Thoracic aorta (tissue), 2 donors: ENCODE data around the gene NOA1. TPM values are rescaled to one million over a fixed set of nuclear protein-coding genes. Genes with fewer than 3 reads are reported as not detected.
A peak's percentile ranks its signal among the peaks of the same experiment; 100 is the strongest.

Source experiments
- ATAC-seq: fragments of 150-250 bp; one replicate; pipeline ENCODE4 v1.8.0; 2017; ENCODE audit warnings: low read depth; ENCODE audit not compliant: insufficient number of reproducible peaks, low FRiP score
- DNase-seq: peaks from one replicate; pipeline ENCODE4 v3.0.0-alpha.2; 2020; ENCODE audit warnings: low spot score
- H3K27ac ChIP-seq, 2 donors: fragments of 200-600 bp; sonication (generic); 1 replicate in 1 of 2; 2 replicates in 1 of 2; pipeline ENCODE4 v1.5.1; 2016; ENCODE audit warnings: mild to moderate bottlenecking in 2 of 2, moderate library complexity in 2 of 2
- H3K27me3 ChIP-seq: fragments of 200-600 bp; sonication (generic); replicated peaks from 2 replicates; pipeline ENCODE4 v1.6.0; 2016; ENCODE audit warnings: mild to moderate bottlenecking; ENCODE audit not compliant: insufficient read depth
- H3K36me3 ChIP-seq: fragments of 200-600 bp; sonication (generic); one replicate; pipeline ENCODE4 v1.5.1; 2016
- H3K4me1 ChIP-seq, 2 donors: fragments of 200-600 bp; sonication (generic); 1 replicate in 1 of 2; 2 replicates in 1 of 2; pipeline versions ENCODE4 v1.5.1 to v1.6.0; 2016; ENCODE audit warnings: low read depth in 2 of 2, mild to moderate bottlenecking in 1 of 2; ENCODE audit not compliant: control insufficient read depth in 1 of 2
- H3K4me3 ChIP-seq: fragments of 200-600 bp; sonication (generic); 2 replicates; pipeline ENCODE4 v1.5.1; 2016; ENCODE audit warnings: mild to moderate bottlenecking
- H3K9me3 ChIP-seq: fragments of 200-600 bp; sonication (generic); 2 replicates; pipeline ENCODE4 v1.5.1; 2016
- CTCF ChIP-seq: fragments of 200-600 bp; sonication (generic); IDR thresholded peaks from one replicate; pipeline ENCODE4 v1.5.1; 2019; ENCODE audit warnings: antibody characterized with exemption
- total RNA-seq, 2 donors: library from RNA; depleted of rRNA; stranded (reverse); fragments of >200 nt; gene quantifications; one replicate each; pipeline versions ENCODE4 v1.1.0 to v1.2.3, GENCODE V29; 2016

NOA1 gene
- total RNA-seq, 2 donors from 2014 or later = 17.7 to 18.3 TPM

- DNase-seq (no peak), ATAC-seq (no peak)
- H3K4me3 ChIP-seq = peak overlapping the region; percentile 5
- peaks cover 27 to 31% of the 10 kb centered on the region in 2 donors for H3K4me1 ChIP-seq
- no peaks in the 10 kb centered on the region for H3K36me3 ChIP-seq
- no peak overlapping the region for H3K27ac ChIP-seq
- no peak for TF ChIP-seq CTCF
- H3K9me3 ChIP-seq = no peaks in the 10 kb centered on the region
- no peaks in the 10 kb centered on the region for H3K27me3 ChIP-seq
Observed at GRCh38 chr4:56981795-56982201, 4.4 kb upstream of the NOA1 start.

- no peaks in the 10 kb centered on the region for H3K36me3 ChIP-seq
- TF ChIP-seq CTCF = no peak
- H3K27me3 ChIP-seq = no peaks in the 10 kb centered on the region
- DNase-seq = no peak
- no peak for ATAC-seq
- H3K27ac ChIP-seq = peak overlapping the region in 1 of 2 donors; percentile 93
- peaks cover 42 to 54% of the 10 kb centered on the region in 2 donors for H3K4me1 ChIP-seq
- peak overlapping the region; percentile 75 for H3K4me3 ChIP-seq
- H3K9me3 ChIP-seq = no peaks in the 10 kb centered on the region
Observed at GRCh38 chr4:56979421-56980072, 2.1 kb upstream of the NOA1 start.

GRCh38 chr4:56978750-56979303, 1.4 kb upstream of the NOA1 start, which contains the start of gene POLR2B:
TSS of gene POLR2B (plus strand) at chr4:56978896. CDS start at chr4:56978986, 90 bp downstream.
- Histone ChIP-seq H3K4me3 (peak within 1 kb of the TSS; percentile 75), H3K27ac (peak within 1 kb of the TSS; percentile 93 to 94), H3K27me3 (no peaks in the 10 kb centered on the region), H3K36me3 (no peaks in the 10 kb centered on the region), H3K9me3 (no peaks in the 10 kb centered on the region), H3K4me1 (peaks cover 40 to 55% of the 10 kb centered on the region in 2 donors)
- no peak for TF ChIP-seq CTCF
- DNase-seq = peak; percentile 81
- peak; percentile 74 for ATAC-seq

GRCh38 chr4:56976837-56977320, 527 bp downstream of the NOA1 start:
- H3K36me3 ChIP-seq = peaks cover 18% of the 10 kb centered on the region
- ATAC-seq (peak; percentile 5), DNase-seq (no peak)
- peaks cover 34 to 49% of the 10 kb centered on the region in 2 donors for H3K4me1 ChIP-seq
- H3K27ac ChIP-seq = peak overlapping the region; percentile 84 to 93
- no peaks in the 10 kb centered on the region for H3K9me3 ChIP-seq
- TF ChIP-seq CTCF = no peak
- H3K27me3 ChIP-seq = no peaks in the 10 kb centered on the region
- H3K4me3 ChIP-seq = peak overlapping the region; percentile 75

- ATAC-seq = no peak
- Histone ChIP-seq H3K4me3 (peak overlapping the region; percentile 75), H3K36me3 (peaks cover 21% of the 10 kb centered on the region), H3K4me1 (peaks cover 30 to 44% of the 10 kb centered on the region in 2 donors), H3K27ac (no peak overlapping the region), H3K9me3 (no peaks in the 10 kb centered on the region), H3K27me3 (no peaks in the 10 kb centered on the region)
- DNase-seq = no peak
- no peak for TF ChIP-seq CTCF
Observed at GRCh38 chr4:56976283-56976836, 1.0 kb downstream of the NOA1 start.
